MM.1S (cell line): ENCODE results near the gene RHOXF2.
"Not testable (repeated sequence)": the region's sequence is repeated elsewhere in the genome, so short reads cannot be mapped to it uniquely, and the experiment has no call there.

Experiments used
- DNase-seq: peaks from one replicate; pipeline ENCODE4 v3.0.0-alpha.2; 2015
- H2AFZ ChIP-seq: fragments of 300-600 bp; sonication (generic); 2 replicates; pipeline ENCODE4 v1.6.0; 2016; ENCODE audit warnings: antibody characterized with exemption, low read length
- H3F3A ChIP-seq: fragments of 300-600 bp; sonication (generic); 2 replicates; pipeline ENCODE4 v1.6.1; 2016; ENCODE audit warnings: mild to moderate bottlenecking, antibody characterized with exemption, low read length, moderate library complexity, mixed read lengths; ENCODE audit not compliant: insufficient read depth
- H3K27ac ChIP-seq: fragments of 300-600 bp; sonication (generic); 2 replicates; pipeline ENCODE4 v1.5.1; 2016; ENCODE audit warnings: mild to moderate bottlenecking, low read length
- H3K27me3 ChIP-seq: fragments of 300-600 bp; sonication (generic); replicated peaks from 2 replicates; pipeline ENCODE4 v1.6.0; 2016; ENCODE audit warnings: low read length; ENCODE audit not compliant: insufficient read depth
- H3K36me3 ChIP-seq: fragments of 300-600 bp; sonication (generic); replicated peaks from 2 replicates; pipeline ENCODE4 v1.6.1; 2016; ENCODE audit warnings: mild to moderate bottlenecking, low read length, mixed read lengths; ENCODE audit not compliant: insufficient read depth
- H3K4me1 ChIP-seq: fragments of 300-600 bp; sonication (generic); 2 replicates; pipeline ENCODE4 v1.6.1; 2016; ENCODE audit warnings: low read length, mixed read lengths
- H3K4me2 ChIP-seq: fragments of 300-600 bp; sonication (generic); 2 replicates; pipeline ENCODE4 v1.6.0; 2016; ENCODE audit warnings: low read depth, low read length
- H3K4me3 ChIP-seq: fragments of 300-600 bp; sonication (generic); 2 replicates; pipeline ENCODE4 v1.5.1; 2016; ENCODE audit warnings: low read length, mixed read lengths
- H3K79me2 ChIP-seq: fragments of 300-600 bp; sonication (generic); 2 replicates; pipeline ENCODE4 v1.6.1; 2016; ENCODE audit warnings: mixed run types, low read length, mixed read lengths
- H3K9ac ChIP-seq: fragments of 300-600 bp; sonication (generic); 2 replicates; pipeline ENCODE4 v1.6.1; 2016; ENCODE audit warnings: low read length, mixed read lengths
- H3K9me2 ChIP-seq: fragments of 300-600 bp; sonication (generic); replicated peaks from 2 replicates; pipeline ENCODE4 v1.6.1; 2016; ENCODE audit warnings: mild to moderate bottlenecking, low read length, mixed read lengths; ENCODE audit not compliant: insufficient read depth
- H3K9me3 ChIP-seq: fragments of 300-600 bp; sonication (generic); replicated peaks from 2 replicates; pipeline ENCODE4 v1.6.1; 2016; ENCODE audit warnings: mild to moderate bottlenecking, low read length, mixed read lengths; ENCODE audit not compliant: insufficient read depth
- H4K20me1 ChIP-seq: fragments of 300-600 bp; sonication (generic); 2 replicates; pipeline ENCODE4 v1.6.1; 2016; ENCODE audit warnings: mild to moderate bottlenecking, low read length, moderate library complexity, mixed read lengths; ENCODE audit not compliant: insufficient read depth
- EZH2 ChIP-seq: fragments of 300-600 bp; sonication (generic); optimal IDR thresholded peaks from 2 replicates; pipeline ENCODE3; 2017; ENCODE audit warnings: low read depth, mild to moderate bottlenecking, antibody characterized with exemption, low read length, mixed read lengths
- EZH2phosphoT487 ChIP-seq: fragments of 300-600 bp; sonication (generic); IDR thresholded peaks from 2 replicates; pipeline ENCODE4 v1.6.1; 2018; ENCODE audit warnings: antibody characterized with exemption, low read length
- TF ChIP-seq, protein P1 (sequence below): fragments of 300-600 bp; sonication (generic); IDR thresholded peaks from 2 replicates; pipeline ENCODE4 v1.5.1; 2016; ENCODE audit warnings: antibody characterized with exemption, low read length, mixed read lengths

The RHOXF2 gene

DNA sequence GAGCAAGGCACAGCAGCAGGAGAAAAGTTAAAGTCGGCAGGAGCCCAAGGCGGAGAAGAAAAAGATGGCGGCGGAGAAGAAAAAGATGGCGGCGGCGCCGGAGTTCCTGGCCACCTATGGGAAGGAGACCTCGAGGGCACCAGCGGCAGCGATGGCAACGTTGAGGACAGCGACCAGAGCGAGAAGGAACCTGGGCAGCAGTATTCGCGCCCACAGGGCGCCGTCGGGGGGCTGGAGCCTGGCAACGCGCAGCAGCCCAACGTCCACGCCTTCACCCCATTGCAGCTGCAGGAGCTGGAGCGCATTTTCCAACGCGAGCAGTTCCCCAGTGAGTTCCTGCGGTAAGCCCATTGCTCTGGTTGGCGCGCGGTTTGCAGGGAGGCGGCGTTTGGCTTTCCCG, 673 bp downstream of the RHOXF2 start:
- H3K4me3 ChIP-seq, H3K9me3 ChIP-seq, DNase-seq, H2AFZ ChIP-seq, H3K4me2 ChIP-seq, H3K27me3 ChIP-seq, H3K9me2 ChIP-seq, H3F3A ChIP-seq, H3K79me2 ChIP-seq, H3K27ac ChIP-seq, H4K20me1 ChIP-seq, H3K9ac ChIP-seq, H3K36me3 ChIP-seq, H3K4me1 ChIP-seq: not testable (repeated sequence)

DNA sequence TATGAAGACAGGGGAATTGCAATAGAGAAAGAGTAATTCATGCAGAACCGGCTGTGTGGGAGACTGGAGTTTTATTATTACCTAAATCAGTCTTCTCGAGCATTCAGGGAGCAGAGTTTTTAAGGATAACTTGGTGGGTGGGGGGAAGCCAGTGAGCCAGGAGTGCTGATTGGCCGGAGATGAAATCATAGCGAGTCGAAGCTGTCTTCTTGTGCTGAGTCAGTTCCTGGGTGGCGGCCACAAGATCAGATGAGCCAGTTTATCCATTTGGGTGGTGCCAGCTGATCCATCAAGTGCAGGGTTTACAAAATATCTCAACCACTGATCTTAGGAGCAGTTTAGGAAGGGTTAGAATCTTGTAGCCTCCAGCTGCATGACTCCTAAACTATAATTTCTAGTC, 34.8 kb downstream of the RHOXF2 start:
- not testable (repeated sequence) for H4K20me1 ChIP-seq, H3K9ac ChIP-seq, H3F3A ChIP-seq, H3K9me3 ChIP-seq, H3K27ac ChIP-seq, H3K4me1 ChIP-seq, H3K36me3 ChIP-seq, H3K9me2 ChIP-seq, DNase-seq, H3K4me3 ChIP-seq, H3K79me2 ChIP-seq, H3K4me2 ChIP-seq, H2AFZ ChIP-seq, H3K27me3 ChIP-seq

DNA sequence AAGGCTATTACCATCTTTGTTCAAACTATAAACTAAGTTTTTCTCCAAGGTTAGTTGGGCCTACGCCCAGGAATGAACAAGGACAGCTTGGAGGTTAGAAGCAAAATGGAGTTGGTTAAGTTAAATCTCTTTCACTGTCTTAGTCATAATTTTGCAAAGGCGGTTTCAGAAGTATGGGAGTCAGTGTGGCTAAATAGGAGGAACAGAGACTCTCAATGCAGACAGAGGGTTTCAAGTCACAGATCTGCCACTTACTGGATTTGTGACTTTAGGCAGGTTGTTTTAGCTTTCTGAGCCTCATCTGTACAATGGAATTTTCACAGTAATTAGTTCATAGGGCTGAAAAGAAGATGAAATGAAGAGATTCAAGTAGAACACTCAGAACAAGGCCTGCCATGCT, 35.3 kb downstream of the RHOXF2 start:
- not testable (repeated sequence) for DNase-seq, H3F3A ChIP-seq, H3K9ac ChIP-seq, H3K27me3 ChIP-seq, H3K4me3 ChIP-seq, H2AFZ ChIP-seq, H3K4me1 ChIP-seq, H3K79me2 ChIP-seq, H3K9me3 ChIP-seq, H3K27ac ChIP-seq, H4K20me1 ChIP-seq, H3K9me2 ChIP-seq, H3K36me3 ChIP-seq, H3K4me2 ChIP-seq

DNA sequence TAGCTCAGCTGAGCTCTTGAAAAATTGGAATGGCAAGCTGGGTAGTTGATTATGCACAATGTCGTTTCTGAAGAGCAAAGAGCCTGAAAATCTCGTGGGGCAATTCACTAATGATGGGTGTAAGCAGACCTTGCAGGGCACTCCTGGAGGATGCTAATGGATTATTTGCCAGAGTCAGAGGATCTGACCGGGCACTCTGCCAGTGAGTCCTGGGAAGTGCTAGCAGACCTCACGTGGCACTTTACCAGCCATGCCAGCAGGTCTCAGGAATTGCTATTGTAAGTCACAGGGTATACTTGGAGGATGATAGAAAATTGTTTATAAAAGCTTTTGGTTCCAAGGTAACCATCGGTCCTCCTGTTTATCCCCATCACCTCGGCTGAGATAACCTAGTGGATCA, 37.4 kb downstream of the RHOXF2 start:
- not testable (repeated sequence) for H3K27ac ChIP-seq, H2AFZ ChIP-seq, DNase-seq

DNA sequence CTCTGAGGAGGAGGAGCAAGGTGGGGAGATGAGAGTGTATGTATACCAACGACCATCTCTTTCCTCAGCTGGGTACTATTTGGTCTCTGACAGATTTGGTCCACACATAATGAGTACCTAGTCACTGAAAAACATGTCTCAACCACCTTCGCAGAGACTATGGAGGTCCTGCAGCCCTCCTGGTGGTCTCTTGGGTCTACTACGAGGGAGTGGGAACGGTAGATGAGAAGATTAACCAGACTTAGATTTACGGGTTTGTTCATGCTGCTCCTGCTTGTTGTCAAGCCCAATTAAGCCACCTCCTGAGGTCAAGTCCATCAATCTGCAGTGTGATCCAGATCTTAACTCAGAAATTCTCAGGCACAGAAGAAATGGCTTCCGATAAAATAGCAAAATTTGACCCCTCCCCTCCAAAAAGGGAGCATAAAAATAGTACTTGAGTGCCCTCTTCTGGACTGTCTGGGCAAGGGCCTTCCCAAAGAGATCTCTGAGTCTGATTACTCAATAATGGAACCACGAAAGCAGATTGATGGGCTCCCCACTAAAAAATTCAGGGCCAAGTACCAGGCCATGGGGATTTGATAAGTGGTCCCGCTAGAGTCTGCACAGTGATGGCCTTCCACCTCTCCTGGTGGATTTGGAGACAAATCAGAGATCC, 38.3 kb downstream of the RHOXF2 start:
- DNase-seq, H3K4me2 ChIP-seq, H3K79me2 ChIP-seq, H3K4me3 ChIP-seq, H4K20me1 ChIP-seq, H3K9me3 ChIP-seq, H3K9me2 ChIP-seq, H3K4me1 ChIP-seq, H3K36me3 ChIP-seq, H3K27me3 ChIP-seq, H3K9ac ChIP-seq, H3K27ac ChIP-seq, H2AFZ ChIP-seq, H3F3A ChIP-seq: not testable (repeated sequence)

More for the DNA sequence above, 37.4 kb downstream of the RHOXF2 start:
- not testable (repeated sequence) for H3K79me2 ChIP-seq, H3K27me3 ChIP-seq, H3K36me3 ChIP-seq, H3K9ac ChIP-seq, H3F3A ChIP-seq, H4K20me1 ChIP-seq, H3K4me3 ChIP-seq, H3K9me3 ChIP-seq, H3K9me2 ChIP-seq, H3K4me1 ChIP-seq, H3K4me2 ChIP-seq

DNA sequence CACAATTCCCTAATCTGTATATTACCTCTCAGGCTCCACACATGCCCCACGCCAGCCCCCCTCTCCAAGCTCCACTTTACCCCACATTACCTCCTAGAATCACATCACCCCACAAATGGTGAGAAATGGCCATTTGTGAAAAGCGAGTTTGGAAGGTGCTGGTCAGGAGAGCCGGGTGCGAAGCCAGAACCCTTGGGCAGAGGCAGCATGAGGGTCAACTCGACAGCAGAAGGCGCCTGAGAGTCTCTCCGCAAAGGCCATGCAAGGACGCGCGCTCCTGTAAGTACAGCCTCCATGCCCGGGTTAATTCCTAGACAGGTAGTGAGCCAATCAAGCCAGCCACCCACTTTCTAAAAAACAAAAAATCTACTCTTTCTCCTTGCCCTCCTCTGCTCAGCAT, 42.4 kb downstream of the RHOXF2 start:
- Histone ChIP-seq H3F3A (no peaks in the 10 kb centered on the region), H3K9me3 (no peaks in the 10 kb centered on the region), H3K9me2 (no peaks in the 10 kb centered on the region), H3K4me2 (no peak overlapping the region), H3K4me3 (no peak overlapping the region), H2AFZ (no peak overlapping the region), H3K27me3 (no peaks in the 10 kb centered on the region), H3K36me3 (no peaks in the 10 kb centered on the region), H3K79me2 (no peaks in the 10 kb centered on the region), H3K27ac (no peak overlapping the region), H3K4me1 (no peaks in the 10 kb centered on the region), H3K9ac (no peak overlapping the region), H4K20me1 (no peaks in the 10 kb centered on the region)
- DNase-seq: no peak
- TF ChIP-seq EZH2phosphoT487 (no peak), EZH2 (no peak)
- TF ChIP-seq, protein P1, sequence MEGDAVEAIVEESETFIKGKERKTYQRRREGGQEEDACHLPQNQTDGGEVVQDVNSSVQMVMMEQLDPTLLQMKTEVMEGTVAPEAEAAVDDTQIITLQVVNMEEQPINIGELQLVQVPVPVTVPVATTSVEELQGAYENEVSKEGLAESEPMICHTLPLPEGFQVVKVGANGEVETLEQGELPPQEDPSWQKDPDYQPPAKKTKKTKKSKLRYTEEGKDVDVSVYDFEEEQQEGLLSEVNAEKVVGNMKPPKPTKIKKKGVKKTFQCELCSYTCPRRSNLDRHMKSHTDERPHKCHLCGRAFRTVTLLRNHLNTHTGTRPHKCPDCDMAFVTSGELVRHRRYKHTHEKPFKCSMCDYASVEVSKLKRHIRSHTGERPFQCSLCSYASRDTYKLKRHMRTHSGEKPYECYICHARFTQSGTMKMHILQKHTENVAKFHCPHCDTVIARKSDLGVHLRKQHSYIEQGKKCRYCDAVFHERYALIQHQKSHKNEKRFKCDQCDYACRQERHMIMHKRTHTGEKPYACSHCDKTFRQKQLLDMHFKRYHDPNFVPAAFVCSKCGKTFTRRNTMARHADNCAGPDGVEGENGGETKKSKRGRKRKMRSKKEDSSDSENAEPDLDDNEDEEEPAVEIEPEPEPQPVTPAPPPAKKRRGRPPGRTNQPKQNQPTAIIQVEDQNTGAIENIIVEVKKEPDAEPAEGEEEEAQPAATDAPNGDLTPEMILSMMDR: no peak
